HG03066 (cell line): ENCODE measurements around the gene NF1.

Experiments used
- ATAC-seq: cut with Tn5 transposase; IDR thresholded peaks from one replicate; pipeline ENCODE4 v1.9.1; 2021; ENCODE audit warnings: low read depth; ENCODE audit not compliant: unreplicated experiment

NF1 gene

DNA sequence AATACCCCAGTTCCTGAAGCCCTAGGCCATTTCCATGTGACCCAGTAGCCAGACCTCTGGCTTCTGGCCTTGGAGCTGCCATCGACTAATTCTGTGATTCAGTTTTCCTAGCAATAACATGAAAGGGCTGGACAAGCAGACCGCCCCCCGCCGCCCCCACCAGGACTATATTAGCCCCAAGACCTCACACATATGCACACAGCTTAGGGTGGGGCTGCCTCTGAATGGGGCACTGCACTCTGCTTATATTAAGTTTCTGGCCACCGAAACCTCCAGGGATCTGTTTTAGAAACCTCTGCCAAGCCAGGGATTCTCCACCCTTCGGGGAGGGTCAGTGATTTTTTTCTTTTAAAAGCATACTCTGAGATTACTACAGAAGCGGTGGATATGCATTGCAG is 299.0 kb downstream of the NF1 start:
- ATAC-seq = no peak

DNA sequence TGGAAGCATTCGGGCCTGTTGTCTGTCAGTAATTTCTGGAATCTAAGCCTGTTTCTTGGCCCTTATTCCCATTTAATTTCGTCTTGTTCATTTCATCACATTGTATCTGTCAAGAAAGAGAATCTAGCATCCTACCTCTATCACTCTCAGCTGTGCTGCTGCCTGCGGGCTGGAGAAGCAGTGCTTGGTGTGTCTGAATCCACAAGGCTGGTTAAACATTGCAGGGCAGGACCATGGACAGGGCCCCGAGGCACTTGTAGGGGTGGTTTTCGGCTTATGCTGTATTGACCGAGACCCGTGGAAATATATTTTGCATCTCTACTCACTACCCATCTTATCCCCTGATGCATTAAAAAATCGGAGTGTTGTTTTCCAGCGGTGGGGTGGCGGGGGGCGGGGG is 299.8 kb downstream of the NF1 start:
- ATAC-seq = no peak

GRCh38 chr17:31397256-31397939 is 302.6 kb downstream of the NF1 start:
- ATAC-seq = no peak

- ATAC-seq = no peak
These were observed 303.9 kb downstream of the NF1 start for GRCh38 chr17:31398381-31399311.

GRCh38 chr17:31400481-31400950 is 305.7 kb downstream of the NF1 start:
- ATAC-seq = no peak

DNA sequence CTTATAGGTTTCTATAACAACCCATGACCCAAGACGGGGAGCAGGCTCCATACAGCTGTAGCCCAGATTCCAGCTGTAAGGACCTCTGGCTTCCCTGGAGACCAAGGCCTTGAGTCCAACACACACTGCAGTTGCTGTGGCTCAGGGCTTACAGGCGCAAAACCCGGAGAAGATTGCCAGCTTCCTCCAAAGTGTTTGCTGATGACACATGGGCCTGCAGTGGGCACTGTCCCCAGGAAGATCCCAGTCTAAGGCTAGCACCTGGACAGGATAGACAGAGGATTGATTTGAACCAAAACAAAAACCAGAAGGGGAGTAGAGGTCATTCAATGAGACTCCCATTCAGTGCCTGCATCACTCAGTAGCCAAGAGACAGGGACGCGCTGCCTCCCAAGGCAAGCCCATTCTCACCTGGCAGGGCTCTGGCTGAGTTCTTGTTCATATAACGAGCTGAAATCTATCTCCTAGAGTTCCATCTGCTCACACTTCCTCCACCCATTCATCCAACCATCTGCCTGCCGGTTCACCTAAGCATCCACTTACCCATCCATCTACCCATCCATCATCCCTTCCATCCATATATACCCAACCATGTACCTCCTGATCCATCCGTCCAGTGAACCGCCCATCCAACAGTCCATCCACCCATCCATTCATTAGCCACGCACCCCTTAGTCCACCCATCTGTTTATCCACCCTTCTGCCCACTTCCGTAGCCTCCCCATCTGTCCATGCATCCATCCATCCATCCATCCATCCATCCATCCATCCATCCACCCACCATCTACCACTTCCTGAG is 306.9 kb downstream of the NF1 start:
- ATAC-seq = no peak

GRCh38 chr17:31404028-31404949 is 309.5 kb downstream of the NF1 start:
- ATAC-seq = no peak

- no peak for ATAC-seq
These were observed 311.2 kb downstream of the NF1 start for GRCh38 chr17:31405890-31406371.

GRCh38 chr17:31408586-31408985 is 313.8 kb downstream of the NF1 start:
- no peak for ATAC-seq

- no peak for ATAC-seq
These were observed 317.0 kb downstream of the NF1 start for GRCh38 chr17:31411707-31412285.

DNA sequence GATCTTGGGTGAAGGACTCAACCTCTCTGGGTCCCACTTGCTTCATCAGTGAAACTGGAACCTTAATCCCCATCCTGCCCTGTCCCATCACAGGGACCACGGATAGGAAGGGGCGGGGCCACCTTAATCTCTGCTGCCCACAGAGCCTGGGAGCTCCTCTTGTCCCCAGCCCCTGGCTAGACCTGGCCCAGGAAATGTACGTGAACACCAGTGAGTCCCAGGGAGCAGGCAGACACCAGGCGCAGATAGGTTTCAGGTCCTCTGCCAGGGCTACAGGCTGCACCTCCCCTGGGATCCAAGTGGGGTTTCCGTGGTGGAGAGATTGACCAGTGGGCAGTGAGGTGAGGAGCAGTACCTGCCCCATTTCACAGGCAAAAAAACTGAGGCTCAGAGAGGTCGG is 317.7 kb downstream of the NF1 start:
- ATAC-seq = no peak

DNA sequence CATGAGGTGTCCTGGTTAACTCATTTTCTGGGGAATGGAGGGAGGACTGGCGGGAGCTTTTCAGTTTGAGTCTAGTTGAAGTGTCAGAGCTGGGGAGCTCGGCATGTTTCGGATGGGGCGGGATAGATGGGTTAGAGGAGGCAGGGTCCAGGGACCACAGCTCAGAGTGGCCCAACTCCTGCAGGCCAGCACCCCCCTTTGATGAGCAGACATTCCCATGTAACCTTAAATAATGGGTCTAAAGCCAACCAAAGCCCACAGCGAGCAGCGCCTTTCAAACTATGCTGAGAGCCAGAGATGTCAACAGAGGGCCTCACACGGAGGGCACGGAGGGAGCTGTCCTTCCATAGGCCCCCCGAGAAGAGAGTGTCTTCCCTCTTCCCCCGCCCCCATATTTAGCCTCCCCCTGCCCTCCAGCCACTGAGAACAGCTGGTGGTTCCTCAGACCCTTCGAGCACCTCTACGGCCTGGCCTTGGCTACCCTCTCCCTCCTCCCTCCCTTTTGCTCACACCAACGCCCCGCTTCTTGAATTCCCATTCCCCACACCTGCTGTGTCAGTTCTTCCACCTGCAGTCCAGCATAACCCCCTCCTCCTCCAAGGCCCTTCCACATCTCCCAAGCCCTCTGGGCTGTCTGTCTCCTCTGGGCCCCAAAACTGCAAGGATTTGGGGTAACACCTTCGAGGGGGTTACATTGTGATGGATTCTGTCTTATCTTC is 318.5 kb downstream of the NF1 start:
- ATAC-seq = no peak

GRCh38 chr17:31413874-31414549 is 319.2 kb downstream of the NF1 start:
- ATAC-seq = no peak

- no peak for ATAC-seq
These were observed 319.8 kb downstream of the NF1 start for GRCh38 chr17:31414550-31414918.

GRCh38 chr17:31415004-31415454 is 320.3 kb downstream of the NF1 start:
- ATAC-seq = no peak

GRCh38 chr17:31415640-31416502 is 321.1 kb downstream of the NF1 start:
- no peak for ATAC-seq

- no peak for ATAC-seq
These were observed 321.7 kb downstream of the NF1 start for GRCh38 chr17:31416503-31416923.
